GM12872 (cell line): Measurements from ENCODE around the gene DTYMK.

Source experiments
- TF ChIP-seq, protein P1 (sequence below): IDR thresholded peaks from 3 replicates; pipeline ENCODE4 v1.5.1; 2011; ENCODE audit warnings: low read depth, mild to moderate bottlenecking, low read length, moderate library complexity; ENCODE audit not compliant: insufficient read depth

Gene DTYMK

DNA sequence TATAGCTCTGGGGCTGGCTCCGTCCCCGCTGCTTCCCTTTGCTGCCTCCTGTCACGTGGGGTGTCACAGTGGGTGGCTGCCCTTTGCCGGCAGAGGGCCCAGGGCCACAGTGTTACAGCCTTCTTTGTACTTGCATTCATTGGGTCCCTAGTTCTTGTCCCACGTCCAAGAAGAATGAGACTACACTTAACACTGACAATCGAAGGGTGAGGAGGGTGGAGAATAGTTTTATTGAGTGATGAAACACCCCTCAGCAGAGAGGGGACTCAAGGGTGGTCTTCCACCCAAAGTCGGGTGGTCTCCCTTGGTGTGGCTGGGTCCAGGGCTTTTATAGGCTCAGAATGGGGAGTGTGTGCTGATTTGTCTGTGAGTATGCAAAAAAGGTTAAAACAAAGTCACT is 47.2 kb downstream of the DTYMK start:
- TF ChIP-seq, protein P1, sequence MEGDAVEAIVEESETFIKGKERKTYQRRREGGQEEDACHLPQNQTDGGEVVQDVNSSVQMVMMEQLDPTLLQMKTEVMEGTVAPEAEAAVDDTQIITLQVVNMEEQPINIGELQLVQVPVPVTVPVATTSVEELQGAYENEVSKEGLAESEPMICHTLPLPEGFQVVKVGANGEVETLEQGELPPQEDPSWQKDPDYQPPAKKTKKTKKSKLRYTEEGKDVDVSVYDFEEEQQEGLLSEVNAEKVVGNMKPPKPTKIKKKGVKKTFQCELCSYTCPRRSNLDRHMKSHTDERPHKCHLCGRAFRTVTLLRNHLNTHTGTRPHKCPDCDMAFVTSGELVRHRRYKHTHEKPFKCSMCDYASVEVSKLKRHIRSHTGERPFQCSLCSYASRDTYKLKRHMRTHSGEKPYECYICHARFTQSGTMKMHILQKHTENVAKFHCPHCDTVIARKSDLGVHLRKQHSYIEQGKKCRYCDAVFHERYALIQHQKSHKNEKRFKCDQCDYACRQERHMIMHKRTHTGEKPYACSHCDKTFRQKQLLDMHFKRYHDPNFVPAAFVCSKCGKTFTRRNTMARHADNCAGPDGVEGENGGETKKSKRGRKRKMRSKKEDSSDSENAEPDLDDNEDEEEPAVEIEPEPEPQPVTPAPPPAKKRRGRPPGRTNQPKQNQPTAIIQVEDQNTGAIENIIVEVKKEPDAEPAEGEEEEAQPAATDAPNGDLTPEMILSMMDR, result no peak

DNA sequence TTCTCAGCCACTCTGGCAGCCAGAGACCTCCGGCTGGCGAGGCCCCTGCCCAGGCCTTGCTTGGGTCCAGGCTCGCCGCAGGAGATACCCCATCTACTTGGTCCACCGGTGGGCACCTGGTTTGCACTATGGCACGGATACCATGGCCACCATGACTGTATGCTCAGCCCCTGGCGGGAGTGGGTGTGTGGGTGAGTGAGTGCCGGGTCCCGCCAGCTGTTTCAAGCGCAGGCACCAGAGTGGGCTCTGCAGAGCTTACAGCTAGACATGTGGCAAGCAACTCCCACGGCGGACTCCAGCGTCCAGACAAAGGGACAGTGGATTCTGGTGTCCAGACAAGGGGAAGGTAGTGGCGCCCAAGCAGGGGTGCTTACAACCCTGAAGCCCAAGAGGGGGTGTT is 47.7 kb downstream of the DTYMK start:
- TF ChIP-seq, protein P1, result no peak

DNA sequence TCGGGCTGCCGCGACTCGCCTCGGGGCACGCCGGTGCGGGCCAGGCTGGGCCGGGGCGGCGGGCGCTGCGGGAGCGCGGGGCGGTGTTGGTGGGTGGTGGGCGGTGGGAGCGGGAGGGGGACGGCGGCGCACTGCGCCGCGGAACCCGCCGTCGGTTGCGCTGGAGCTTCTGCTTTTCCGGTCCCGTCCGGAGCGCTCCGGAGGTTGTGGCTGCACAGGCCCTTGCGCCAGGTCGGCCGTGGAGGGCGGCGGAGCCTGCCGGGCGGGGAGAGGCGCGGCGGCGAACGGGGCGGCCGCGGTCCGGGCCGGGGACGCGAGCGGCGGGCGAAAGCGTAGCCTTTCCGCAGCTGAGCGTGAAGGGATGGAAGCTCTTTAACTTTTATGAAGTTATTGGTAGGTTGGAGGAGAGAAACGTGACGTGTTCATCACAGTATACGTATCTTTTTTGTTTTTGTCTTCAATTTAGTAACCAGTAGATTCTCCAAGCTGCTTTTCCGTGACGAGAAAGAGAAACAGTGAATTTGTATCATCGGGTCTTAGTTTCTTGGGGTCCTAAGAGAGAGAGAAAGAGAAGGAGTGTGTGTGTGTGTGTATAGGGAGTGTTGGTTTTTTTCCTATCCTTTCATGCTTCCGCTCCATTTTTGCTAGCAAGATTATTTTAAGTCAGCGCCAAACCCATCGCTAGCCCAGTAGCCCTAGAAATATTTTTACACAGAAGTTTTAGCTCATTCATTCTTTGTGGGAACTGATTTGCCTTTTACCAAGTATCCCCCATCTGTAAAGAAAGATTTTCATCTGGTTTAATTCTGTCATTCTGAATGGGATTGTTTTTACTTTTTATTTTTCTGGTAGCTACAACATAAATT is 48.6 kb downstream of the DTYMK start:
- TF ChIP-seq, protein P1, result no peak

DNA sequence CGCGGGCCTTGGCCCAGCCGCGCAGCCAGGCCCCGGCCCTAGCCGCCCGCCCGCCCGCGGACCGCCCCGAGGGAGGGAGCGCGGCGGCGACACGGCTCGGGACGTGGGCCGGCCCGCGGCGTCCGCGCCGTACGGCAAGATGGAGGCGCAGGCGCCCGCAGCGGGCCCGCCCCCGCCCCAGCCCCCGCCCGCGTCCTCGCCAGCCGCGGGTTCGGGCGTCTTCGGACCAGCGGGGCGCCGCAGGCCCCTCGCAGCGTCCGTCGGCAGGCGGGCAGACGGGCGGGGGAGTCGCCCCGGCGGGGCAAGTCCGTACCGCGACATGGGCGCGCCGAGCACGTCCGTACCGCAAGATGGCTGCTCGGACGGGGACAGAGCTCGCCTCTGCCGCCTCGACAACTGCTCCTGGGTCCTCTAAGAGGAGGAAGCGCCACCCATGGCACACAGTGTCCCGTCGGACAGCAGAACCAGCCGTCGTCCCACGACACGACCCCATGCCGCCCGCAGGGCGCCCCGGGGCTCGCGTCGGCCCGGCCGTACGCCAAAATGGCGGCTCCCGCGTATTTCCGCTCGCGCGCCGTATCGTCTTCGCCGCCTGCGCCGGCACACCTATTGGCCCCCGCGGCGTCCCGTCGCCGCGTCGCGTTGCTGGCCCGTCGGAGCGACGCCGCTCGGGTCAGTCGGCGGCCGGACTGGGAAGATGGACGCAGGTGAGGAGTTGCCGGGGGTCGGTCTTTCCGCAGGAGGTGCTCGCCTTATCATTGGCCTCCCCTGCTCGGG is 49.4 kb downstream of the DTYMK start, which contains the start of the genes ATG4B and THAP4:
Gene ATG4B, plus strand, starts transcription at position 676 of the 777 bp plus-strand sequence. Its CDS starts 22 bp downstream, at position 698.
Gene THAP4, minus strand, starts transcription at position 141 of the 777 bp plus-strand sequence. CDS start 141 bp downstream, outside the sequence.
- TF ChIP-seq, protein P1, result no peak

DNA sequence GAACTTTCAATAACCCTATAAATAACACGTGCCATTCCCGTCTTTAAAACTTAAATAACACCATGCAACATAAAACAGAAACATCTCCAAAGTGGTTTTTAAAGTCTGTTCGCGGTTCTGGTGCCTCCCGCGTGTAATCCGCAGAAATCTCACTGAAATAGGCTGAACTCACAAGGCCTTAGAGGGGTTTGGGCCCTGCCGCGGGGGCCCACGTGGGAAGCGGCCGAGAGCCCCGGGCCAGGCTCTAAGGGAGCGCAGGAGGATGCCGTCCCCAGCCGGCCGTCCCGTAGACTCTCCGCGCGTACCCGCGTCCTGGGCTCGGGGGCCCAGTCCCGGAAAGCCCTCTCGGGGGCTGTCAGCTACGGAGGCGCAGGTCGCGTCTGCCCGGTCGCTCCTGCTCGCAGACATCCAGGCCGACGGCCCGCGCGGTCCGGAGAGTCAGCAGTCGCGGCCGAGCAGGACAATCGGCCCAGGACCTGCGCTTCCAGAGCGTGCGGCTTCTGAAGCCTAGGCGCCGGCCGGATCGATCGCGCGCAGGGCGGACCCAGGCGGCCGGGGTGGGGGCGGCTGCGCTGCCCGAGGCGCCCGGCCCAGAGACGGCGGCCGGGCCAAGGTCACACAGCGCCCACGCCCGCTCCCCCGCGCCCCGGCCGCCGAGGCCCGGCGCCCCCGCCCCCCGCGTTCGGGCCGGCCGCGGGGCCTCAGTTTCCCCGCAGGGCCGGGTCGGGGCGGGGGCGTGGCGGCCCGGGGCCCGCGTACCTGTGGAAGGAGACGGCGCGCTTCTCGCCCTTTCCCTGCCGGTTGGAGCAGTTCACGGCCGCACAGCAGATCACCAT is 50.2 kb downstream of the DTYMK start:
- TF ChIP-seq, protein P1, result no peak

DNA sequence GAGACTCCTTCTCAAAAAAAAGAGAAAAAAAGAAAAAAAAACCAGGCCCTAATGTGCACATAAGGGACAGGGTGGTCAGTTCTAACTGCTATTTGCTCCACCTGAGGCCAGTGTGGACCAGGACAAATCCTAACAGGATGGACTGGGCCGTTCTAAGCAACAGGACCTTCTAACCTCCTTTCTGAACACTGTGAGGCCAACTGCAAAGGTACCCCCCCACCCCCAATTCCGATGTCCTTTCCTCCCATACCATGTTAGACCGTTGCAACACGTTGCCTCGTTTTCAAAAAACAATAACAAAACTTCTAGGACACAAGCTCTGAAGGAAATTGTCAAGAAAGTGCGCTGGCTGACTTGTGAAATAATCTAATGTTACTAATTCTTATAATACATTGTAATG is 50.9 kb downstream of the DTYMK start:
- TF ChIP-seq, protein P1, result no peak

DNA sequence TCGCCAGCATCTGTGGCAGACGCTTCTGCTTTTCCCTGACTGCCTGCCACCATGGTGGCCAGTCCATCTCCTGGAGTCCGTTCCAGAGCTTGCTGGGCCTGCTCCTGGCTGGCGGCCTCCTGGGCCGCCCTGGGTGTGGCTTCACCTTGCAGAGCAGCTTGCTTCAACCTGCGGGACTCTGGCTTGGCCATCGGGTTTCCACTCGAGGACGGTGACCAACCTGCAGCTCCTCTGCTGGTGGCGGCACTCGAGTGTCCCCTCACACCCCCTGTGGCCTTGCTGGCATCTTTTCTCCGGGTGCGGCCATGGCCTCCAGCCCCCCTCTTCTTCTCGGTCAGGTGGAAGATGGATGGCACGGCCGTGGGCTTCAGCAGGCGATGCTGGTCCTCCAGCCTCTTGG is 53.1 kb downstream of the DTYMK start:
- TF ChIP-seq, protein P1, result no peak
